ENCODE results near the gene JADE2. TPM values are rescaled to one million over a fixed set of nuclear protein-coding genes. Genes with fewer than 3 reads are reported as not detected.

JADE2 gene
- total and polyA plus RNA-seq, 8 donors, result 6.2 to 109 (median 26.4) TPM

GRCh38 chr5:134527961-134528424 is 2.5 kb downstream of the JADE2 start:
- H3K4me1 ChIP-seq, result peaks cover 59 to 75% (median 68%) of the 10 kb centered on the region in 4 donors
- H3K4me3 ChIP-seq, result peak overlapping the region; percentile 82 to 91 (median 88)
- no peaks in the 10 kb centered on the region for H3K27me3 ChIP-seq
- no peaks in the 10 kb centered on the region for H3K9me3 ChIP-seq
- peak overlapping the region; percentile 94 to 99 (median 97) for H3K27ac ChIP-seq
- DNase-seq, result peak in 1 of 2 donors; percentile 42
- no peaks in the 10 kb centered on the region for H3K36me3 ChIP-seq
- intact Hi-C loops (cut with DNase I; ENCODE audit: low total_unique reads), result loop anchor here (5.0 to 10.0 kb wide), 3 partner anchors 44 to 113 kb away; partner anchors contain the start of gene CDKN2AIPNL
- TF ChIP-seq EP300 (IDR thresholded peaks at IDR 0.05), result no peak
- no peak for TF ChIP-seq CTCF (IDR thresholded peaks at IDR 0.05)
- TF ChIP-seq POLR2AphosphoS5 (IDR thresholded peaks at IDR 0.05), result no peak
- no peak for TF ChIP-seq POLR2A (IDR thresholded peaks at IDR 0.05)
- WGBS, 5 donors, result 20 to 32% (median 26%) methylated on average over 12 to 14 of the region's 14 CpGs

GRCh38 chr5:134528556-134528955 is 3.1 kb downstream of the JADE2 start:
- H3K4me1 ChIP-seq, result peaks cover 64 to 77% (median 71%) of the 10 kb centered on the region in 4 donors
- no peaks in the 10 kb centered on the region for H3K27me3 ChIP-seq
- WGBS, 5 donors, result 51 to 70% (median 65%) methylated on average over 4 of the region's 4 CpGs
- no peak for DNase-seq
- intact Hi-C loops (cut with DNase I; ENCODE audit: low total_unique reads), result loop anchor here (5.0 to 10.0 kb wide), 3 partner anchors 44 to 114 kb away; partner anchors contain the start of gene CDKN2AIPNL
- TF ChIP-seq POLR2A (IDR thresholded peaks at IDR 0.05) (no peak), POLR2AphosphoS5 (IDR thresholded peaks at IDR 0.05) (no peak), EP300 (IDR thresholded peaks at IDR 0.05) (no peak), CTCF (IDR thresholded peaks at IDR 0.05) (no peak)
- no peaks in the 10 kb centered on the region for H3K9me3 ChIP-seq
- peak overlapping the region in 3 of 4 donors; percentile 87 to 91 (median 89) for H3K4me3 ChIP-seq
- H3K36me3 ChIP-seq, result no peaks in the 10 kb centered on the region
- peak overlapping the region in 4 of 5 donors; percentile 94 to 99 (median 97) for H3K27ac ChIP-seq

- peak overlapping the region; percentile 68 to 99 (median 97) for H3K27ac ChIP-seq
- H3K36me3 ChIP-seq, result peaks cover 0 to 7% (median 2%) of the 10 kb centered on the region in 4 donors
- peaks cover 66 to 77% (median 73%) of the 10 kb centered on the region in 4 donors for H3K4me1 ChIP-seq
- WGBS, 5 donors, result 58 to 77% (median 69%) methylated on average over 6 of the region's 6 CpGs
- H3K27me3 ChIP-seq, result no peaks in the 10 kb centered on the region
- no peak overlapping the region for H3K4me3 ChIP-seq
- TF ChIP-seq EP300 (IDR thresholded peaks at IDR 0.05) (no peak), POLR2AphosphoS5 (IDR thresholded peaks at IDR 0.05) (no peak), CTCF (IDR thresholded peaks at IDR 0.05) (no peak), POLR2A (IDR thresholded peaks at IDR 0.05) (no peak)
- no peak for DNase-seq
- H3K9me3 ChIP-seq, result no peaks in the 10 kb centered on the region
- intact Hi-C loops (cut with DNase I; ENCODE audit: low total_unique reads), result loop anchor here (5.0 to 10.0 kb wide), 3 partner anchors 43 to 115 kb away; partner anchors contain the start of gene CDKN2AIPNL
These were observed 4.0 kb downstream of the JADE2 start for GRCh38 chr5:134529460-134529859.

- TF ChIP-seq POLR2AphosphoS5 (IDR thresholded peaks at IDR 0.05) (peak; percentile 21 to 66 (median 40)), CTCF (IDR thresholded peaks at IDR 0.05) (peak in 1 of 7 experiments; percentile 15), POLR2A (IDR thresholded peaks at IDR 0.05) (no peak)
- Histone ChIP-seq H3K36me3 (peaks cover 0 to 11% (median 3%) of the 10 kb centered on the region in 4 donors), H3K4me1 (peaks cover 70 to 86% (median 79%) of the 10 kb centered on the region in 4 donors), H3K4me3 (peak overlapping the region in 1 of 4 donors; percentile 0), H3K27me3 (no peaks in the 10 kb centered on the region), H3K27ac (peak overlapping the region; percentile 68 to 99 (median 97)), H3K9me3 (no peaks in the 10 kb centered on the region)
- intact Hi-C loops (cut with DNase I; ENCODE audit: low total_unique reads), result no loop called here
- peak; percentile 56 to 76 for DNase-seq
- 26 to 49% (median 40%) methylated on average over 8 of the region's 8 CpGs for WGBS, 5 donors
These were observed 5.0 kb downstream of the JADE2 start for GRCh38 chr5:134530301-134531077.

Data from stomach (tissue), 9 donors.